Prostate gland (tissue), 2 donors: ENCODE results near the gene TOP3B.

Experiments
- CTCF ChIP-seq, 4 experiments: fragments of 200-600 bp in 2 of 4; fragments of 450-650 bp in 2 of 4; sonication (generic) in 2 of 4; IDR thresholded peaks; 1 replicate in 3 of 4; 2 replicates in 1 of 4; pipeline ENCODE4 v1.5.1; 2016 to 2019; ENCODE audit warnings: antibody characterized with exemption in 4 of 4, mild to moderate bottlenecking in 2 of 4, moderate library complexity in 2 of 4
- POLR2AphosphoS5 ChIP-seq: sonication (generic); formaldehyde crosslinking; IDR thresholded peaks from one replicate; pipeline ENCODE4 v1.6.1; 2017; ENCODE audit warnings: antibody characterized with exemption

- no peak for TF ChIP-seq CTCF (IDR thresholded peaks at IDR 0.05)
- no peak for TF ChIP-seq POLR2AphosphoS5
Measured at GRCh38 chr22:22030493-22031182, 48.1 kb upstream of the TOP3B start.
